ENCODE data around the gene DUSP19. TPM values are rescaled to one million over a fixed set of nuclear protein-coding genes. Genes with fewer than 3 reads are reported as not detected.
A peak's percentile ranks its signal among the peaks of the same experiment; 100 is the strongest.

DUSP19 gene
- total and polyA plus RNA-seq, 2 of the 13 experiments (the other 11 are each of a cell fraction or from before 2014, with no cell fraction given): 1.3 to 1.9 TPM

- TF ChIP-seq POLR2G (IDR thresholded peaks at IDR 0.05; ENCODE audit: low read depth, low read length) (peak; percentile 88), ZNF616 (CRISPR knock-in tag; IDR thresholded peaks at IDR 0.05; ENCODE audit: low read depth) (no peak), TBL1XR1 (IDR thresholded peaks at IDR 0.05; ENCODE audit: borderline replicate concordance, low read length, partially characterized antibody) (peak; percentile 51), STAT5B (CRISPR knock-in tag; IDR thresholded peaks at IDR 0.05) (peak; percentile 52; the same call in 1 of the 2 replicates), CEBPG (CRISPR knock-in tag; IDR thresholded peaks at IDR 0.05) (peak; percentile 100), ZIK1 (CRISPR knock-in tag; IDR thresholded peaks at IDR 0.05; ENCODE audit: borderline replicate concordance, low read depth) (no peak), ZNF256 (CRISPR knock-in tag; conservative IDR thresholded peaks at IDR 0.05) (peak; percentile 64; the same call in 1 of the 2 replicates), ZFP36L1 (CRISPR knock-in tag; IDR thresholded peaks at IDR 0.05) (peak; percentile 14; the same call in 1 of the 2 replicates), ZNF564 (CRISPR knock-in tag; IDR thresholded peaks at IDR 0.05) (peak; percentile 82; the same call in 1 of the 2 replicates), SAP130 (CRISPR knock-in tag; IDR thresholded peaks at IDR 0.05; ENCODE audit: low read depth) (peak; percentile 99), ZNF674 (CRISPR knock-in tag; IDR thresholded peaks at IDR 0.05; ENCODE audit: low read depth) (0 out of 2 replicates have a peak, but pooled peaks have one; percentile 24), SATB2 (CRISPR knock-in tag; IDR thresholded peaks at IDR 0.05) (no peak; the same call in 1 of the 2 replicates), ZNF441 (CRISPR knock-in tag; IDR thresholded peaks at IDR 0.05; ENCODE audit: borderline replicate concordance) (no peak; the same call in 1 of the 2 replicates), TBX2 (CRISPR knock-in tag; IDR thresholded peaks at IDR 0.05; ENCODE audit: borderline replicate concordance) (peak; percentile 95), FOXK1 (CRISPR knock-in tag; IDR thresholded peaks at IDR 0.05; ENCODE audit: borderline replicate concordance, low read depth) (peak; percentile 80), ZNF879 (CRISPR knock-in tag; IDR thresholded peaks at IDR 0.05) (no peak), ZNF687 (CRISPR knock-in tag; IDR thresholded peaks at IDR 0.05) (peak; percentile 95), HNF4A (CRISPR knock-in tag; IDR thresholded peaks at IDR 0.05) (peak; percentile 27; the same call in 1 of the 2 replicates)
- TF ChIP-seq, protein P1, sequence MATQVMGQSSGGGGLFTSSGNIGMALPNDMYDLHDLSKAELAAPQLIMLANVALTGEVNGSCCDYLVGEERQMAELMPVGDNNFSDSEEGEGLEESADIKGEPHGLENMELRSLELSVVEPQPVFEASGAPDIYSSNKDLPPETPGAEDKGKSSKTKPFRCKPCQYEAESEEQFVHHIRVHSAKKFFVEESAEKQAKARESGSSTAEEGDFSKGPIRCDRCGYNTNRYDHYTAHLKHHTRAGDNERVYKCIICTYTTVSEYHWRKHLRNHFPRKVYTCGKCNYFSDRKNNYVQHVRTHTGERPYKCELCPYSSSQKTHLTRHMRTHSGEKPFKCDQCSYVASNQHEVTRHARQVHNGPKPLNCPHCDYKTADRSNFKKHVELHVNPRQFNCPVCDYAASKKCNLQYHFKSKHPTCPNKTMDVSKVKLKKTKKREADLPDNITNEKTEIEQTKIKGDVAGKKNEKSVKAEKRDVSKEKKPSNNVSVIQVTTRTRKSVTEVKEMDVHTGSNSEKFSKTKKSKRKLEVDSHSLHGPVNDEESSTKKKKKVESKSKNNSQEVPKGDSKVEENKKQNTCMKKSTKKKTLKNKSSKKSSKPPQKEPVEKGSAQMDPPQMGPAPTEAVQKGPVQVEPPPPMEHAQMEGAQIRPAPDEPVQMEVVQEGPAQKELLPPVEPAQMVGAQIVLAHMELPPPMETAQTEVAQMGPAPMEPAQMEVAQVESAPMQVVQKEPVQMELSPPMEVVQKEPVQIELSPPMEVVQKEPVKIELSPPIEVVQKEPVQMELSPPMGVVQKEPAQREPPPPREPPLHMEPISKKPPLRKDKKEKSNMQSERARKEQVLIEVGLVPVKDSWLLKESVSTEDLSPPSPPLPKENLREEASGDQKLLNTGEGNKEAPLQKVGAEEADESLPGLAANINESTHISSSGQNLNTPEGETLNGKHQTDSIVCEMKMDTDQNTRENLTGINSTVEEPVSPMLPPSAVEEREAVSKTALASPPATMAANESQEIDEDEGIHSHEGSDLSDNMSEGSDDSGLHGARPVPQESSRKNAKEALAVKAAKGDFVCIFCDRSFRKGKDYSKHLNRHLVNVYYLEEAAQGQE (IDR thresholded peaks at IDR 0.05; ENCODE audit: borderline replicate concordance in 1 of 2, low read depth in 1 of 2, low read length in 2 of 2): peak in 1 of 2 experiments; percentile 46; a peak in 1 of 4 replicates
Observed at GRCh38 chr2:183124222-183124956, 45.8 kb downstream of the DUSP19 start, which contains the start of gene NUP35 (continued).
